ENCODE measurements around the gene ZFYVE27. TPM values are rescaled to one million over a fixed set of nuclear protein-coding genes. Genes with fewer than 3 reads are reported as not detected.

Gene ZFYVE27
- total and polyA plus RNA-seq, 2 donors (not counting 3 experiments of a cell fraction or from before 2014, with no cell fraction given): 16.3 to 24.2 TPM

GRCh38 chr10:97717627-97718026 lies 19.3 kb upstream of the ZFYVE27 start:
- no peaks in the 10 kb centered on the region for H3K9me3 ChIP-seq (replicated peaks; ENCODE audit: control insufficient read depth, insufficient read depth, low read length)
- no peaks in the 10 kb centered on the region for H3K27me3 ChIP-seq (ENCODE audit: control insufficient read depth in 2 of 2, insufficient read depth in 2 of 2, low read length in 2 of 2)
- ChIA-PET CTCF (interaction anchor here (1.4 to 21.8 kb wide), 4 partner anchors 8 to 40 kb away, joined by 3 to 863 read pairs (median 434); partner anchors contain the start of genes MARVELD1 and ZFYVE27), POLR2A (no interaction called here)
- intact Hi-C loops (cut with micrococcal nuclease) (no loop called here), dilution Hi-C loops (cut with MboI; ENCODE audit: extremely low pct_ligation_motif_present, low sequenced_read_pairs) (no loop called here)
- no peak overlapping the region for H3K9ac ChIP-seq (replicated peaks; ENCODE audit: extremely low read depth, insufficient read depth, low read length)
- peaks cover 34% of the 10 kb centered on the region for H3K79me2 ChIP-seq (ENCODE audit: control insufficient read depth, insufficient read depth, low read length)
- peaks cover 0 to 16% of the 10 kb centered on the region in 2 experiments for H3K36me3 ChIP-seq (ENCODE audit: control insufficient read depth in 2 of 2, extremely low read depth in 1 of 2, insufficient read depth in 2 of 2, low read length in 2 of 2)
- TF ChIP-seq MYC (IDR thresholded peaks at IDR 0.05; ENCODE audit: low read depth, low read length) (no peak), POLR2A (IDR thresholded peaks at IDR 0.05; ENCODE audit: low read depth, low read length) (no peak), JUN (IDR thresholded peaks at IDR 0.05; ENCODE audit: borderline replicate concordance, insufficient read depth, insufficient read length, low read depth) (no peak), EZH2 (IDR thresholded peaks at IDR 0.05; ENCODE audit: borderline replicate concordance, low read depth, low read length, severe bottlenecking) (no peak)
- FAIRE-seq: no peak
- DNase-seq (ENCODE audit: low read depth, low spot score): no peak
- peaks cover 22% of the 10 kb centered on the region for H3K4me1 ChIP-seq (ENCODE audit: control insufficient read depth, extremely low read depth, insufficient read depth, low read length)
- no peak overlapping the region for H3K4me3 ChIP-seq (replicated peaks in 1 of 3; ENCODE audit: insufficient read depth in 1 of 3, low read depth in 1 of 3, low read length in 3 of 3)
- H4K20me1 ChIP-seq (replicated peaks; ENCODE audit: control insufficient read depth, extremely low read depth, insufficient read depth, low read length): no peaks in the 10 kb centered on the region
- no peak overlapping the region for H3K27ac ChIP-seq (ENCODE audit: insufficient read depth, low read depth, low read length)
- TSS peak; percentile 4 for BruUV-seq (replicated peaks)
- H3K9me1 ChIP-seq (replicated peaks; ENCODE audit: control insufficient read depth, extremely low read depth, insufficient read depth, low read length): no peaks in the 10 kb centered on the region
- no peak overlapping the region for H3K4me2 ChIP-seq (ENCODE audit: insufficient read depth, low read length)
- H2AFZ ChIP-seq (ENCODE audit: low read depth, low read length): no peak overlapping the region

- Histone ChIP-seq H3K79me2 (ENCODE audit: control insufficient read depth, insufficient read depth, low read length) (peaks cover 34% of the 10 kb centered on the region), H2AFZ (ENCODE audit: low read depth, low read length) (no peak overlapping the region), H3K27me3 (ENCODE audit: control insufficient read depth in 2 of 2, insufficient read depth in 2 of 2, low read length in 2 of 2) (no peaks in the 10 kb centered on the region), H3K9me3 (replicated peaks; ENCODE audit: control insufficient read depth, insufficient read depth, low read length) (no peaks in the 10 kb centered on the region), H3K27ac (ENCODE audit: insufficient read depth, low read depth, low read length) (no peak overlapping the region), H3K4me3 (replicated peaks in 1 of 3; ENCODE audit: insufficient read depth in 1 of 3, low read depth in 1 of 3, low read length in 3 of 3) (no peak overlapping the region), H3K4me2 (ENCODE audit: insufficient read depth, low read length) (no peak overlapping the region), H3K9me1 (replicated peaks; ENCODE audit: control insufficient read depth, extremely low read depth, insufficient read depth, low read length) (no peaks in the 10 kb centered on the region), H3K4me1 (ENCODE audit: control insufficient read depth, extremely low read depth, insufficient read depth, low read length) (peaks cover 19% of the 10 kb centered on the region), H3K9ac (replicated peaks; ENCODE audit: extremely low read depth, insufficient read depth, low read length) (no peak overlapping the region), H3K36me3 (ENCODE audit: control insufficient read depth in 2 of 2, extremely low read depth in 1 of 2, insufficient read depth in 2 of 2, low read length in 2 of 2) (peaks cover 0 to 16% of the 10 kb centered on the region in 2 experiments), H4K20me1 (replicated peaks; ENCODE audit: control insufficient read depth, extremely low read depth, insufficient read depth, low read length) (no peaks in the 10 kb centered on the region)
- ChIA-PET CTCF (interaction anchor here (1.0 to 21.8 kb wide), 3 partner anchors 8 to 42 kb away, joined by 4 to 863 read pairs (median 863); partner anchors contain the start of genes MARVELD1 and ZFYVE27), POLR2A (no interaction called here)
- FAIRE-seq: no peak
- no TSS peak for BruUV-seq (replicated peaks)
- intact Hi-C loops (cut with micrococcal nuclease): no loop called here
- dilution Hi-C loops (cut with MboI; ENCODE audit: extremely low pct_ligation_motif_present, low sequenced_read_pairs): no loop called here
- no peak for TF ChIP-seq POLR2AphosphoS5 (IDR thresholded peaks at IDR 0.05; ENCODE audit: insufficient read depth, low read depth, low read length)
- TF ChIP-seq JUN (IDR thresholded peaks at IDR 0.05; ENCODE audit: borderline replicate concordance, insufficient read depth, insufficient read length, low read depth): no peak
- TF ChIP-seq POLR2A (IDR thresholded peaks at IDR 0.05; ENCODE audit: low read depth, low read length): no peak
- no peak for TF ChIP-seq CTCF (IDR thresholded peaks at IDR 0.05; ENCODE audit: extremely low read depth in 1 of 2, insufficient read depth in 1 of 2, low read depth in 1 of 2, low read length in 2 of 2)
- no peak for TF ChIP-seq MYC (IDR thresholded peaks at IDR 0.05; ENCODE audit: low read depth, low read length)
- no peak for TF ChIP-seq MAX (IDR thresholded peaks at IDR 0.05; ENCODE audit: insufficient read depth, insufficient read length)
- TF ChIP-seq FOS (IDR thresholded peaks at IDR 0.05; ENCODE audit: borderline replicate concordance, insufficient read depth, low read length): no peak
- no peak for TF ChIP-seq EZH2 (IDR thresholded peaks at IDR 0.05; ENCODE audit: borderline replicate concordance, low read depth, low read length, severe bottlenecking)
- no peak for TF ChIP-seq GATA2 (IDR thresholded peaks at IDR 0.05; ENCODE audit: insufficient read depth, insufficient read length, low read depth, low read length)
- no peak for DNase-seq (ENCODE audit: low read depth, low spot score)
These were observed 18.8 kb upstream of the ZFYVE27 start for GRCh38 chr10:97718178-97718577.
